GM20431 (cell line): ENCODE results near the gene CD72.
"Not testable (repeated sequence)": the region's sequence is repeated elsewhere in the genome, so short reads cannot be mapped to it uniquely, and the experiment has no call there.

Experiments
- in situ Hi-C: fragments of 300-500 bp; cut with MseI, MboI; formaldehyde crosslinking; loops from one replicate; pipeline ENCODE4 v1.15.0; 2020; ENCODE audit warnings: low sequenced_read_pairs; ENCODE audit not compliant: unreplicated experiment

Gene CD72

GRCh38 chr9:35650341-35651158 lies 32.3 kb upstream of the CD72 start, which contains the start of gene SIT1:
SIT1 (minus strand) TSS chr9:35650931; CDS start chr9:35650853, 78 bp downstream.
- in situ Hi-C loops: no loop called here

DNA sequence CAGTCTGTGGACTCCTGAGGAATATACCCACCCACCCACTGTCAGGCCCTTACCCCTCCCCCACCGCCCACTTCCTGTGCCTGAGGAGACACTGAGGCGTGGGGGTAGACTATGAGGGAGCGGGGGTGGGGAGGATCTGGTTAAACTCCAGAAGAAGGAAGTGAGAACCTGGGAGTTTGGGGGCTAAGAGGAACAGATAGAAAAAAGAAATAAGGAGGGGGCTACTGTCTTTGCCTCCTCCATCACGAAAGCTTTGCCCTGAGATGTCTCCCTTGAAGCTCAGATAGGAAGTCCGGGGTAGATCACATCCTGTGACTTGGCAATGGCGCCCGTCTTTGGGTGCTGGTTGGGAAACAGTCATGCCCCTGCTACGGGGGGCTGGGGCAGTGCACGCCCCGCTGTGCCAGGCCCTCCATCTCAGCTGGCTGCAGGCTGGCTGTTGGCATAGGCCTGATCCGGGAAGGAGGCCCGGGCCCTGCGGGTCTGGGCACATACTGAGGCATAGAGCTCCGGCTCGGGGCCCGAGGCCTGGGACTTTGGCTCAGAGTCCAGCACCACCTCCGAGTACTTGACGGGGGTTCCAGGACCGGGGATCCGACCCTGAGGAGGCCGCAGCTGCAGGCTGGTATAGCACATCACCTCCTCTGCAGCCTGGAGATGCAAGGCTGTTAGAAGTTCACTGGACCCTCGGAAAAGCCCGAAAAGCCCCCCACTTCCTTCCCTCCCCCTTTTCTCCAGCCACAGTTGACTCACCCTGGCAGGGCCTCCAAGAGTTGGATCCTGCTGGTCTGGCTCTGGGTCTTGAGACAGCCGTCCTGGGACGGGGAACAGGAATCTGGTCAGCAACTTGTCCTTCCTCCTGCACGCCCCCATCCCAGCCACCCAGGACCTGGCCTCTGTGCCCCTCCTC lies 31.5 kb upstream of the CD72 start:
- in situ Hi-C loops: no loop called here

- in situ Hi-C loops: no loop called here
Measured at GRCh38 chr9:35646533-35647265, 28.5 kb upstream of the CD72 start.

- in situ Hi-C loops: no loop called here
Measured at GRCh38 chr9:35646153-35646532, 27.9 kb upstream of the CD72 start.

- in situ Hi-C loops: not testable (repeated sequence)
Measured at GRCh38 chr9:35645736-35646135, 27.5 kb upstream of the CD72 start.

- in situ Hi-C loops: no loop called here
Measured at GRCh38 chr9:35643046-35643445, 24.8 kb upstream of the CD72 start.

- in situ Hi-C loops: not testable (repeated sequence)
Measured at GRCh38 chr9:35641478-35641877, 23.3 kb upstream of the CD72 start.

DNA sequence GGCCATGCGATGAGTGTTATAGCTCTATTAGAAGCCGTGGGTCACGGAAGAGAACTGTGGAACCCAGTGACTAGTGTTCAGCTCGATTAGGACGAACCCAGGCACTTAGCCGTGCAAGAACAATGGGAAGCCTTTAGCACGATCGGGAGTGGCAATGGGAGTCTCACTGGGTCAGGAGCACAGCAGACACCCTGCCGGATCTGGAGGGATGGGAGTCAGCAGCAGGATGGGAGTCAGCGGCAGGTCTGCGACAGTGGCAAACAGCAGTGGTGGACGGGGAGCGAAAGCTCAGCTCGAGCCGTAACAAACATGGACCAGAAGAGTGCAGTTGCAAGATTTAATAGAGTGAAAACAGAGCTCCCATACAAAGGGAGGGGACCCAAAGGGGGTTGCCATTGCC lies 22.2 kb upstream of the CD72 start:
- in situ Hi-C loops: not testable (repeated sequence)

DNA sequence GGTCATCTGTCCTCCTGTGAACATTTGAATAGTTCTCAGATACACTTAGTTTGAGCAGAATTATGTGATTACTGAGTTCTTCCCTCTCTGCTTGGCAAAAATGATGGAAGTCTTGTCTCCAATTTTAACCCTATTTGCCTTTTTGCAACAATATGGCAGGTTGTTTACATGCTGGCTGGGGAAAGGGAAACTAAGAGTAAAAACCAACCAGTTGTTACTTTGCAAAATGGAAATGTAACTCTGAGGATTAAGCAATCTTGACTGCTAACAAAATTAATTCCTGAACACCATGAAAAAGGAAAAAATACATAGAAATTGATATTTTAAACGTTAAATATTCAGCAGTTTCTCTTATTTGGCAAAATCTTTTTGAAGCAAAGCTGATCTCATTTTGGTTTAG lies 21.4 kb upstream of the CD72 start:
- in situ Hi-C loops: no loop called here

DNA sequence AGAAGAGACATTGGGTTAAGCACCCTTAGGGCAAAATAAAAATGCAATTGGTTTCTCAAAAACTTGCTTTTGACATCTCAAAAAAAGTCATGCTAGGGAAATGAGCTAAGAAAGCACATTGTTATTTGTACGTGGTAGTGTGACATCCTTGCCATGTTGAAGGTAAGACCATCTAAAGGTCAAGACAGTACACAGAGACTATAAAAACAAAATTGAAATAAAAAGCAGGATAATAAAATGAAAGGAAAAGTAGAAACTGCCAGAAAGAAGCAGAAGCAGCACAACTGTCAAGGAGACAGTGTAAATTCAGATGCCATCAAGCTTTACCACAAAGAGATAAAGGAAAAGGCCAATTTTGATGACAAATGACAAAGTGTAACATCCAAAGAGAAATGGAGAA lies 21.0 kb upstream of the CD72 start:
- in situ Hi-C loops: not testable (repeated sequence)

DNA sequence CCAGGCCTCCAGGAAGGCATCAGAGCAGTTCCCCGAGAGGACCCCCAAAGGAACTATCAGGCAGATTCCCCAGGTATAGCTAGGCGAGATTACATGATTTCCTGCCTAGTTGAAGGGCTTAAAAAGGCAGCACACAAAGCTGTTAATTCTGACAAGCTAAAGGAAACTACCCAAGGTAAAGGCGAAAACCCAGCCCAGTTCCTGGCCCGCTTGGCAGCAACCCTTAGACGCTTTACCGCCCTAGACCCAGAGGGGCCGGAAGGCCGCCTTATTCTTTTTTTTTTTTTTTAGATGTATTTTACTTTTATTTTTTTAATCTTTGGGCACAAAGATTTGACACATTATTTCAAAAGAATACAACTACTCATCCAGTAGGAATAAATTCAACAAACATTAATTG lies 20.5 kb upstream of the CD72 start:
- in situ Hi-C loops: not testable (repeated sequence)

DNA sequence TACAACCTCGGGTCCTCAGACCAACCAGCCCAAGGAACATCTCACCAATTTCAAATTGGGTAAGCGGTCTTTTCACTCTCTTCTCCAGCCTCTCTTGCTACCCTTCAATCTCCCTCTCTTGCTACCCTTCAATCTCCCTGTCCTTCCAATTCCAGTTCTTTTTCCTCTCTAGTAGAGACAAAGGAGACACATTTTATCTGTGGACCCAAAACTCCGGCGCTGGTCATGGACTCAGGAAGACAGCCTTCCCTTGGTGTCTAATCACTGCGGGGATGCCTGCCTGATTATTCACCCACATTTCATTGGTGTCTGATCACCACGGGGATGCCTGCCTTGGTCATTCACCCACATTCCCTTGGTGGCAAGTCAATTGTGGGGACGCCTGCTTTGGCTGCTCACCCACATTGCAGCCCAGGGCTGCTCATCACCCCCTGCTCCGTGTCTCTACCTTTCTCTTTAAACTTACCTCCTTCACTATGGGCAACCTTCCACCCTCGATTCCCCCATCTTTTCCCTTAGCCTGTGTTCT lies 19.3 kb upstream of the CD72 start:
- in situ Hi-C loops: not testable (repeated sequence)

GRCh38 chr9:35636877-35637246 lies 18.6 kb upstream of the CD72 start:
- in situ Hi-C loops: not testable (repeated sequence)

DNA sequence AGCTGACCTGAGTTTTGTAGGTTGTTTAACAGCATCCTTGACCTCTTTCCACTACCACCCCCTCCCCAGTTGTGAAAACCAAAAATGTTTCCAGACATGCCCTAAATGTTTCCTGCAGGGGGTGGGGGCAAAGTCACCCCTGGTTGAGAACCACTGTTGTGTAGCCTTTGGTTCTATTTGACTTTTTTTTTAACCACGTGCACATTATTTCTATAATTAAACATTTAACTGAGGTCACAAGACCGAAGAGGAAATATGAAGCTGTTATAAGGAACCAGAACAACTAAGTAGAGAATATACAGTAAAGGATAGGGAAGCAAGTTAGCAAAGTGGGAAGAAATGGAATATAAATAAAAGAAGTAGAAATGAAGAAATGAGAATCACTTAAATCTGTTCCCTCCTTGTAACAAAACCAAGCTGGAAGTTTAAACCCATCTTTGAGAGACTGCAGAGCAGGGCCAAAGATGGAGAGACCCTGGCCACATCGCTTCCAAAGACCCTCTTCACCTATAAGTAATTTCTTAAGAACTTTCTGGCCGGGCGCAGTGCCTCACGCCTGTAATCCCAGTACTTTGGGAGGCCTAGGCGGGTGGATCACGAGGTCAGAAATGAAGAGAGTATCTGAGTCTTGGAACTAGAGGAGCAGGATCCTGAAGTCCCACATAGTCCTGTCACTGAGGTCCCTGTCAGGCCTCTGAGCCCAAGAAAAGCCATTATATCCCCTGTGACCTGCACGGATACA lies 18.1 kb upstream of the CD72 start:
- in situ Hi-C loops: no loop called here

- in situ Hi-C loops: no loop called here
Measured at GRCh38 chr9:35635730-35636129, 17.5 kb upstream of the CD72 start.

DNA sequence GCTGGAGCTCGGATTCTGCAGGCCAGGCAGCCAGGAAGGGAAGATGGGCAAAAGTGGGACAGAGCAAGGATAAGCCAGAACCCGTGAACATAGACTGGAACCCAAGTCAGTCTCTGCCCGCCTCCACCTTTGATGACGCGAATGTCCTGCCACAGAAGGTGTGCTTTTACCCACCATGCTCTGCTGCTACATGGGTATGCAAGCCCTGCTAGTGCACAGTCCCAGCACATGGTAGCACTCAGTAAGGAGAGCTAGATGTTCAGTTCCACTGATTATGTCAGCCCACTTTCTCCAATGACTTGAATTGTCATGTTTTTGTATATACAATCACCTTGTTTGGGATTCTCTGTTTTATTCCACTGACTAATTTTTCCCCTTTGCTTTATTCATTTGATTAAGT lies 11.4 kb upstream of the CD72 start:
- in situ Hi-C loops: no loop called here

DNA sequence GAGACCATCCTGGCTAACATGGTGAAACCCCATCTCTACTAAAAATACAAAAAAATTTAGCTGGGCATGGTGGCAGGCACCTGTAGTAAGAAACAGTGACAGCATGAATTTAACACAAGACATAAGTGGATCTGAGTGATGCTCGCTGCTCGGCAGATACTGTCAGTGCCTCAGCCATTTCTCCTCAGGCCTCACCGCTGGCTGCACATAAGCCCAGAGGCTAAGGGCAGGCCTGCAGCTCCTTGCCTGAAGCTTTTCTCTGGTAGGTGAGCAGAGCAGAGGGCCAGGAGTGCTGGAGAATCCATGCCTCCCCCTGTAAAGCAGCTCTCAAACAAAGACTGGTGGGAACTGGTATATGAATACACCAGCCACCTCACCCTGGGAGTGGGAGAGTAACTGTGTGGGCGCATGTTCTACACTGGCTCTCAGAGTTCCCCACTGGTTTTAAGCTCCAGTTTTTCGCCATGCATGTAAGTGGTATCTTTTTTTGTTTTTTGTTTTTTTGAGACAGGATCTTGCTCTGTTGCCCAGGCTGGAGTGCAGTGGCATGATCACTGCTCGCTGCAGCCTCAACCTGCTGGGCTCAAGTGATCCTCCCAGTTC lies 10.3 kb upstream of the CD72 start:
- in situ Hi-C loops: no loop called here

DNA sequence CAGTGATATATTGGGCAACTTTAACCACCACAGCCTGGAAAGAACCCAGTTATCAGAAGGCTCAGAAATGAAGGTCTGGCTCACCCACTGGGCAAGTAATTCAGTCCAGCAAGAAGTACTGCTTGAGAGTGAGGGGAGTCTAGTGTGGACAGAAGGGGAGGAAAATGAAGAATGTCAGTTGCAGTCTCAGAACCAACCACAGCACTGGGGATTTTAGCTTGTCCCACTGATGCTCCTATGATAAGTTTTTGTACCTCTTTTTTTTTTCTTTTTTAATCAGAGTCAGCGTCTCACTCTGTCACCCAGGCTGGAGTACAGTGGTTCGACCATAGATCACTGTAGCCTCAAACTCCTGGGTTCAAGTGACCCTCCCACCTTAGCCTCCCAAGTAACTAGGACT lies 9.4 kb upstream of the CD72 start:
- in situ Hi-C loops: no loop called here

GRCh38 chr9:35619800-35620158 lies 1.6 kb upstream of the CD72 start:
- in situ Hi-C loops: no loop called here
